Osteocyte (in vitro differentiated cells): ENCODE measurements around the gene GLIS1. TPM values are rescaled to one million over a fixed set of nuclear protein-coding genes. Genes with fewer than 3 reads are reported as not detected.

ENCODE experiments used
- DNase-seq: peaks from one replicate; pipeline ENCODE4 v3.0.0; 2021; ENCODE audit warnings: mixed read lengths; ENCODE audit not compliant: unreplicated experiment; ENCODE audit errors: extremely low spot score
- H3K27ac Mint-ChIP-seq: one replicate; pipeline ENCODE4 v1.8.0; 2021; ENCODE audit warnings: mild to moderate bottlenecking, mixed read lengths; ENCODE audit not compliant: unreplicated experiment
- H3K27me3 Mint-ChIP-seq: one replicate; pipeline ENCODE4 v1.8.0; 2021; ENCODE audit warnings: mixed read lengths; ENCODE audit not compliant: unreplicated experiment
- H3K36me3 Mint-ChIP-seq: one replicate; pipeline ENCODE4 v1.8.0; 2021; ENCODE audit warnings: mixed read lengths; ENCODE audit not compliant: unreplicated experiment
- H3K4me1 Mint-ChIP-seq: one replicate; pipeline ENCODE4 v1.8.0; 2021; ENCODE audit warnings: mixed read lengths; ENCODE audit not compliant: unreplicated experiment
- H3K4me3 Mint-ChIP-seq: one replicate; pipeline ENCODE4 v1.8.0; 2021; ENCODE audit warnings: mild to moderate bottlenecking, moderate library complexity, mixed read lengths; ENCODE audit not compliant: unreplicated experiment
- H3K9me3 Mint-ChIP-seq: one replicate; pipeline ENCODE4 v1.8.0; 2021; ENCODE audit warnings: mixed read lengths; ENCODE audit not compliant: unreplicated experiment
- CTCF ChIP-seq: fragments of 200-600 bp; sonication (generic); IDR thresholded peaks from 2 replicates; pipeline ENCODE4 v1.5.0; 2021; ENCODE audit warnings: antibody characterized with exemption, mild to moderate bottlenecking, moderate library complexity
- total RNA-seq: library from RNA; stranded (reverse); gene quantifications from 2 replicates; pipeline ENCODE4 v1.2.1, GENCODE V29; 2021

The GLIS1 gene
- total RNA-seq, 1 donor from 2014 or later: 38.3 TPM

- H3K27me3 Mint-ChIP-seq: peaks cover 48% of the 10 kb centered on the region
- no peak for DNase-seq
- peaks cover 5% of the 10 kb centered on the region for H3K4me1 Mint-ChIP-seq
- peaks cover 3% of the 10 kb centered on the region for H3K36me3 Mint-ChIP-seq
- peaks cover 4% of the 10 kb centered on the region for H3K9me3 Mint-ChIP-seq
- H3K27ac Mint-ChIP-seq: no peak overlapping the region
- TF ChIP-seq CTCF: no peak
- H3K4me3 Mint-ChIP-seq: no peak overlapping the region
These were observed 252.5 kb downstream of the GLIS1 start for GRCh38 chr1:53486395-53487026.

DNA sequence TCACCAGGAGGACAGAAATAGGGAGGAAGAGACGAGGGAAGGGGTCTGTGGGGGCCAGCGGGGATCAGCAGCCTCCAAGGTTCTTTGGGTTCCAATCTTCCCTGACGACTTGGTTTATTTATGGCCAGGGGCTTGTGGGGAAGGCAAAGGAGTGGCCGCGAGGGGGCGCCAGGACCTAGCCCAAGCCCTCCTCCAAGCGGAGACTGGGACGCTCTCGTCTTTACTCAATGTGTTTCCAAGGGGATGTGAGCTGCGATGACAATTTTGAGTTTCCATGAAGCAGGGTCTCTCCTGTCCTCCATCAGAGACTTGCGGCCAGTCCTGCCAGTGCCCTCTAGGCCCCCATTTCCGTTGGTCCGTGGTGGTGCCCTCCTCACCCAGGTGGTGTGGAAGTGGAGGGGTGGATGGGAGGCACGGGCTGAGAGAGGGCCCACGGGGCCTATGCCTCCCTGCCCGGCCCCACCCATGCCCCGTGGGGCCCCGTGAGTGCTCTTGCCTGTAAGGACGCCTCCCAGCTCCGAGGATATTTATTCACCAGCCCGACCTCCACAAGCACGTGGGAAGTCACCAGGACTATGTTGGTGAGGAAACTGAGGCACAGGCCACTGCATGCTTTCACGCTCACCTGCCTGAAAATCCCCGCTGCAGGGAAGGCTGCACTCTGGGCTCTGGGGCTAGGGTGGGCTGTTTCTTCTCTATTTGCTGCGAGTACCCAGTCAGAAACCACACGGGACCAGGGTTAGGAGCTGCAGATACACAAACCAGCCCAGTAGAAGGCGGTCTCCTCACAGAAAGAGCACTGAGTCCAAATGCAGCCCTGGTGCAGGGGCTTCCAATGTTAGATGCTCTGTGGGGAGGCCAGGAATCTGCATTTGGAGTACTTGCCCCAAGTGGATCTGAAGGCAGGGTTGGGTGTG is 253.2 kb downstream of the GLIS1 start:
- H3K9me3 Mint-ChIP-seq: peaks cover 4% of the 10 kb centered on the region
- H3K4me3 Mint-ChIP-seq: no peak overlapping the region
- DNase-seq: peak; percentile 94
- H3K27me3 Mint-ChIP-seq: peaks cover 46% of the 10 kb centered on the region
- peaks cover 5% of the 10 kb centered on the region for H3K4me1 Mint-ChIP-seq
- TF ChIP-seq CTCF: peak; percentile 94
- no peak overlapping the region for H3K27ac Mint-ChIP-seq
- H3K36me3 Mint-ChIP-seq: peaks cover 3% of the 10 kb centered on the region

DNA sequence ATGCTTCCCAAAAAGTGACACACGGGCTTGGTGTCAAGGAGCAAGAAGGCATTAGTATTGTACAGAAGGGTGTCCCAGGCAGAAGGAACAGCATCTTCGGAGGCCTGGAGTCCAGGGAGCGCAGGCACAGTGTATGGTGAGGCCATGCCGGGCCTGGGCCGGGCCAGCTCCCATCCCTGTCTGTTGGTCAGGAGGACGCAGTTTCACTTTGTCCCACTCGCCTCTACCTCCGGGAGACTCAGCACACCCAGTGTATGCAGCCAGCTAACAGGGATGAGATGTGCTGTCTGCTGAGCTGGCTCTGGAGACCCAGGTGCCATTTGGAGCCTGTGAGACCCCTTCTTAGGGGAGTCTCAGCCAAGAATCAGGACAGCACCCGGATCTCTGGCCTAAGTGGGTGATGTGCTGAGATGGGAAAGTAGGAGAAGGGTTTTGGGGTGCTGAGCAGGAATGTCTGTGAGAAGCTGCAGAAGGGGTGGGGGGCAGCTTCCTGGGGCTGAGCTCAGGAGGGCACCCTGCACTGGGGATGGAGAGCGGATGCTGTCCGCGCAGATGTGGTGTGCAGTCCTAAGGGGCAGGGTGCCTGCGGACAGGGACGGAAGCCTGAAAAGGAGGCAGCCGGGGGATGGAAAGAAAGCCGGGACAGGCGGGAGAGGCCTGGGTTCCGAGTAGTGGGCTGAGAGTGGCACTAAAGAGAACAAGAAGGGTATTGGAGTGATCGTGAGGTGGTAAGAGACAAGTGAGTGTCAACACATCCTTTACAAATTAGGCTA is 254.1 kb downstream of the GLIS1 start:
- peaks cover 5% of the 10 kb centered on the region for H3K4me1 Mint-ChIP-seq
- DNase-seq: no peak
- no peak overlapping the region for H3K27ac Mint-ChIP-seq
- peaks cover 44% of the 10 kb centered on the region for H3K27me3 Mint-ChIP-seq
- H3K36me3 Mint-ChIP-seq: peaks cover 3% of the 10 kb centered on the region
- no peak for TF ChIP-seq CTCF
- peaks cover 4% of the 10 kb centered on the region for H3K9me3 Mint-ChIP-seq
- no peak overlapping the region for H3K4me3 Mint-ChIP-seq

DNA sequence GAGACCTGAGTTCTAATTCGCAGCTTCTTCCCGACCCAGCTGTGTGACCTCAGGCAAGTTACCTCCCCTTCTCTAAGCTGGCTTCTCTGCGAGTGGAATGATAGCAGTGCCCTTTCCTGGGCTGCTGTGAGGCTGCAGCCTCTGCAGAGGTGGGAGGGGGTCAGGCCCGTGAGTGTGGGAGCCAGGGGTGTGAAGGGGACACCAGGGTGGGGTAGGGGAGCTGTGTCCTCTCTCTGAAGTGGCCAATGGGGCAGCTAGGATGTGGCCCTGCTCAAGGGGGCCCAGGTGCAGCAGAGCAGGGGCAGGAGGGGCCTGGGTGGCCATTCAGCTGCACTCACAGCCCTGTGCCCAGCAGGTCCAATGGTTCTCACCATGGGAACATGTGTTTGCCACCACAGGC is 255.3 kb downstream of the GLIS1 start:
- Mint-ChIP-seq H3K9me3 (no peaks in the 10 kb centered on the region), H3K27ac (no peak overlapping the region), H3K36me3 (no peaks in the 10 kb centered on the region), H3K27me3 (peaks cover 39% of the 10 kb centered on the region), H3K4me1 (peaks cover 5% of the 10 kb centered on the region), H3K4me3 (no peak overlapping the region)
- no peak for TF ChIP-seq CTCF
- no peak for DNase-seq
